Bronchial epithelial cell (primary cell): Measurements from ENCODE around the gene SELENOW. TPM values are rescaled to one million over a fixed set of nuclear protein-coding genes. Genes with fewer than 3 reads are reported as not detected.
"Not testable (repeated sequence)": the region's sequence is repeated elsewhere in the genome, so short reads cannot be mapped to it uniquely, and the experiment has no call there.

Source experiments
- DNase-seq: peaks from one replicate; pipeline ENCODE4 v3.0.0-alpha.2; 2010; ENCODE audit warnings: low read depth
- FAIRE-seq: peaks from 2 replicates; lab custom pipeline; 2011; peaks lifted over from hg19 to GRCh38; lab: Jason Lieb, UNC
- H3K27me3 ChIP-seq: 2 replicates; pipeline ENCODE4 v1.5.1; 2011; ENCODE audit warnings: low read length; ENCODE audit not compliant: control insufficient read depth, insufficient read depth
- H3K36me3 ChIP-seq: 2 replicates; pipeline ENCODE4 v1.5.1; 2011; ENCODE audit warnings: low read length; ENCODE audit not compliant: control insufficient read depth, insufficient read depth
- H3K4me3 ChIP-seq: 2 replicates; pipeline ENCODE4 v1.5.1; 2011; ENCODE audit warnings: mild to moderate bottlenecking, low read depth, low read length, control low read depth
- total RNA-seq: library from RNA; depleted of rRNA; stranded (reverse); fragments of >200 nt; gene quantifications from 2 replicates; pipeline ENCODE4 v1.2.1, GENCODE V29; 2014
- TF ChIP-seq, protein P1 (sequence below): IDR thresholded peaks from 2 replicates; pipeline ENCODE4 v1.5.1; 2011; ENCODE audit warnings: mild to moderate bottlenecking, moderate library complexity, low read length, control low read depth, inconsistent platforms; ENCODE audit not compliant: insufficient read depth, severe bottlenecking

Gene SELENOW
- total RNA-seq, 1 donor from 2014 or later = 149 TPM

DNA sequence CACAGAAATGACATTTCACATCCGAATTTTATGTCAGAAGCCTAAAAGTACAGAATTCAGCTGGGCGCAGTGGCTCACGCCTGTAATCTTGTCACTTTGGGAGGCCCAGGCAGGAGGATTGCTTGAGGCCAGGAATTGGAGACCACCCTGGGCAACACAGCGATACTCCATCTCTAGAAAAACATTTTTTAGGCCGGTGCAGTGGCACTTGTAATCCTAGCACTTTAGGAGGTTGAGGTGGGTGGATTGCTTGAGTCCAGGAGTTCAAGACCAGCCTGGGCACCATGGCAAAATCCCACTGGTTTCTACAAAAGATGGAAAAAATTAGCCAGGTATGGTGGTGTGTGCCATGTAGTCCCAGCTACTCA, 17.9 kb upstream of the SELENOW start:
- DNase-seq = no peak
- H3K36me3 ChIP-seq = peaks cover 22% of the 10 kb centered on the region
- H3K27me3 ChIP-seq = no peaks in the 10 kb centered on the region
- FAIRE-seq = no peak
- H3K4me3 ChIP-seq = no peak overlapping the region
- TF ChIP-seq, protein P1, sequence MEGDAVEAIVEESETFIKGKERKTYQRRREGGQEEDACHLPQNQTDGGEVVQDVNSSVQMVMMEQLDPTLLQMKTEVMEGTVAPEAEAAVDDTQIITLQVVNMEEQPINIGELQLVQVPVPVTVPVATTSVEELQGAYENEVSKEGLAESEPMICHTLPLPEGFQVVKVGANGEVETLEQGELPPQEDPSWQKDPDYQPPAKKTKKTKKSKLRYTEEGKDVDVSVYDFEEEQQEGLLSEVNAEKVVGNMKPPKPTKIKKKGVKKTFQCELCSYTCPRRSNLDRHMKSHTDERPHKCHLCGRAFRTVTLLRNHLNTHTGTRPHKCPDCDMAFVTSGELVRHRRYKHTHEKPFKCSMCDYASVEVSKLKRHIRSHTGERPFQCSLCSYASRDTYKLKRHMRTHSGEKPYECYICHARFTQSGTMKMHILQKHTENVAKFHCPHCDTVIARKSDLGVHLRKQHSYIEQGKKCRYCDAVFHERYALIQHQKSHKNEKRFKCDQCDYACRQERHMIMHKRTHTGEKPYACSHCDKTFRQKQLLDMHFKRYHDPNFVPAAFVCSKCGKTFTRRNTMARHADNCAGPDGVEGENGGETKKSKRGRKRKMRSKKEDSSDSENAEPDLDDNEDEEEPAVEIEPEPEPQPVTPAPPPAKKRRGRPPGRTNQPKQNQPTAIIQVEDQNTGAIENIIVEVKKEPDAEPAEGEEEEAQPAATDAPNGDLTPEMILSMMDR = no peak

DNA sequence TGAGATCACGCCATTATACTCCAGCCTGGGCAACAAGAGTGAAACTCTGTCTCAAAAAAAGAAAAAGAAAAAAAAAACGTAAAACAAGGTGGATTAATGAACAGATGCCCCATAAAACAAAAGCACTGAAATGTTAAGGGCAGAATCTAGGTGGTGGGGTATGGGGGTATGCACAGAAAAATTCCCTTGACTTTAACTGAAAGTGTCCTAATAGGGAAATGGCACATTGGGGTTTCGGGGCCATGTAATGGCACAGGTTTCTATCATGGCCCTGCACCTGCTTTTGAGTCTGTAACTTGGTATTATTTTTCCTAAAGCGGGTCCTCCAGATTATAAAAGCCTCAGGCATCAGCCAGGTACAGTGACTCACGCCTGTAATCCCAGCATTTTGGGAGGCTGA, 16.9 kb upstream of the SELENOW start:
- Histone ChIP-seq H3K36me3 (peaks cover 14% of the 10 kb centered on the region), H3K27me3 (no peaks in the 10 kb centered on the region), H3K4me3 (no peak overlapping the region)
- DNase-seq = no peak
- TF ChIP-seq, protein P1 = no peak
- FAIRE-seq = no peak

DNA sequence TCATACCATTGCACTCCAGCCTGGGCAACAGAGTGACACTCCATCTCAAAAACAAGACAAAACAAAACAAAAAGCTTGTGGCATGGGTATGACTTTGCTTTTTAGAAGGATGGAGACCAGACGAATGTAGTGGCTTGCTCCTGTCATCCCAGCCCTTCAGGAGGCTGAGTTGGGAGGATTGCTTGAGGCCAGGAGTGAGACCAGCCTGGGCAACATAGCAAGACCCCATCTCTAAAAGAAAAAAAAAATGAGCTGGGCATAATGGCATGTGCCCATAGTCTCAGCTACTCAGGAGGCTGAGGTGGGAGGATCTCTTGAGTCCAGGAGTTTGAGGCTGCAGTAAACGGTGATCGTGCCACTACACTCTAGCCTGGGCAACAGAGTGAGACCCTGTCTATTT, 16.4 kb upstream of the SELENOW start:
- no peak for FAIRE-seq
- DNase-seq = no peak
- TF ChIP-seq, protein P1 = no peak
- Histone ChIP-seq H3K4me3 (no peak overlapping the region), H3K36me3 (peaks cover 8% of the 10 kb centered on the region), H3K27me3 (no peaks in the 10 kb centered on the region)

DNA sequence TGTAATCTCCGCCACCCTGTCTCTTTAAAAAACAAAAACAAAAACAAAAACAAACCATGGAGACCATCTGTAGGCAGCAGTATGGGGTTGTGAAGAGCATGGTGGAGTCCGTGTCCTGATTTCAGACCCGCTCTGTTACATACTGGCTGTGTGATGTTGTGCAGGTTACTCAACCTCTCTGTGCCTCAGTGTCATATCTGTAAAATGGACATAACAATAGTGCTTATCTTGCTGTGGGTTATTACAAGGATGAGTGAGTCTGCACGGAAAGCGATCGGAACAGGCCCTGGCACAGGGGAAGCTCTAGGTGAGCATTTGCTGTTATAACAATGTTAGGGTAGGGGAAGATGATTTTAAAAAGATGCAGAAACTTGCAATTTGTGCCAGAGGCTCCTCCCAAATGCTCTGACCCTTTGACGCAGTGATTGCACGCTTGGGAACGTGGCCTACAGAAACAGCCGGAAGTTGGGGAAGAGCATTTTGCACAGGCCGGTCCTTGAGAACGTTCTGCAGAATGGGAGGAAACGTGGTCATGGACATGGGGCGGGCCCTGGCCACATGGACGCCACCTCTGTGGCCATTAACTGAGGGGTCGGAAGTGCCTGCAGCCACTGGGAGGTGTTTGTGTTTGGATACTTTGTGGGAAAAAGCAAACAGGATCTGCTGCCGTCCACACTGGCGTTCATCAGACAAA, 15.7 kb upstream of the SELENOW start:
- Histone ChIP-seq H3K27me3 (no peaks in the 10 kb centered on the region), H3K36me3 (peaks cover 5% of the 10 kb centered on the region), H3K4me3 (no peak overlapping the region)
- no peak for DNase-seq
- TF ChIP-seq, protein P1 = no peak
- FAIRE-seq = no peak

DNA sequence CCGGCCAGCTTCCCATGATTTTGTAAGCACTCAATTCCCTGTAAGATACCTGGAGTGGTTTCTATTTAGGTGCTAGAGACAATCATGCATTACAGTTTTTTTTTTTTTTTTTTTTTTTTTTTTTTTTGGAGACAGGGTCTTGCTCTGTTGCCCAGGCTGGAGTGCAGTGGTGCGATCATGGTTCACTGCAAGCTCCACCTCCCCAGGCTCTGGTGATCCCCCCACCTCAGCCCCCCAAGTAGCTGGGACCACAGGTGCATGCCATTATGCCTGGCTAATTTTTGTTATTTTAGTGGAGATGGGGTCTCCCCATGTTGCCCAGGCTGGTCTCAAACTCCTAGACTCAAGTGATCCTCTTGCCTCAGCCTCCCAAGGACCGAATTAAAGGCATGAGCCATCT, 13.8 kb upstream of the SELENOW start:
- H3K4me3 ChIP-seq, FAIRE-seq, DNase-seq, H3K27me3 ChIP-seq, H3K36me3 ChIP-seq: not testable (repeated sequence)

DNA sequence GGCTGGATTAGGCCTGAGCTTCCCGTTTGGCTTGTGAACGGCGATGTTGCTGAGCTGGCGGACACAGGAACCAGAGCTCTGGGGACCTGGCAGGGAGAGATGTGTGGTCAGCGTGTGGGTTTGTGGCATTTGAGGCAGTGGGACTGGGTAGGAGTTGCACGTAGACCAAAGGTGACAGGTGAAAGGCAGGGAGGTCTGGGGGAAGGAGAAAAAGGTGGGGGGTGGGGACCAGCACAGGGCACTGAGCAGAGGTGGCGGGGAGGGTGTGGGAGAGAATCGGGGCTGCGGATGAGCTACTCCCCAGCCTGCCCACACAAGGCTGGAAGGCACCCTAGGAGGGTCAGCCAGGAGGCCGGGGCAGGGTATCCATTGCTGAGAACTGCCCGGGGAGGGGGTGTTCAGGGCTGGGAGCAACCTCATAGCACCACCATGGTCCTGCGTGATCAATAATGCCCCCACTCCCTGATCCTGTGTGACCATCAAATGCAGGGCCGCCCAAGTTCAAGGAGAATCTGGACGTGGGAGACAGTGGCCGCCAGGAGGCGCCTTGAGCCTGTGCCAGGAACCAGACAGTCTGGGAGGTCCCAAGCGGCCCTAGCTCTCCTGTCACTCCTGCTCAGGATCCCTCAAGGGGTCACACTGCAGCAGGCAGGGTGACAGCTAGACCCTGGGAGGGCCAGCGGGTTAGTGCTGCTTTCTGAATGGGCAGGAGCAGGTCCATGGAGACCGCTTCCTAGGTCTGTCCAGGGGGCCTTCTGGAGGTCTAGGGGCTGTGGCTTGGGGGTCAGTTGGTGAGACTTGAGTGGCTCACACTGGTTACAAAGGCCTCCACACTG, 12.8 kb upstream of the SELENOW start:
- no peaks in the 10 kb centered on the region for H3K36me3 ChIP-seq
- H3K4me3 ChIP-seq = no peak overlapping the region
- peak; percentile 44 for DNase-seq
- no peaks in the 10 kb centered on the region for H3K27me3 ChIP-seq
- no peak for FAIRE-seq
- TF ChIP-seq, protein P1 = peak; percentile 94
